HL-60 (cell line): ENCODE results near the gene TDRD9.

Experiments used
- CTCF ChIP-seq: IDR thresholded peaks from one replicate; pipeline ENCODE4 v1.5.1; 2011; ENCODE audit warnings: low read length, control low read depth, inconsistent platforms; ENCODE audit not compliant: insufficient read depth
- GABPA ChIP-seq: IDR thresholded peaks from 2 replicates; pipeline ENCODE4 v1.6.1; 2012; ENCODE audit warnings: low read depth
- REST ChIP-seq: IDR thresholded peaks from 2 replicates; pipeline ENCODE4 v1.6.1; 2012; ENCODE audit warnings: low read depth; ENCODE audit not compliant: insufficient replicate concordance

GRCh38 chr14:104072586-104072985 lies 144.3 kb downstream of the TDRD9 start:
- no peak for TF ChIP-seq CTCF
- TF ChIP-seq GABPA, result no peak
- no peak for TF ChIP-seq REST
